ENCODE results near the gene TMEM87B.
A peak's percentile ranks its signal among the peaks of the same experiment; 100 is the strongest.

TMEM87B gene

GRCh38 chr2:112156152-112156986 lies 101.3 kb downstream of the TMEM87B start:
- TF ChIP-seq CTCF (IDR thresholded peaks at IDR 0.05; ENCODE audit: low read depth, low read length): no peak
- H3K4me3 ChIP-seq (replicated peaks in 1 of 2; ENCODE audit: low read depth in 2 of 2, low read length in 2 of 2): no peak overlapping the region
- peak; percentile 53 to 77 for DNase-seq (ENCODE audit: low read depth in 2 of 2)

GRCh38 chr2:112157472-112157871 lies 102.4 kb downstream of the TMEM87B start:
- H3K4me3 ChIP-seq (replicated peaks in 1 of 2; ENCODE audit: low read depth in 2 of 2, low read length in 2 of 2): no peak overlapping the region
- no peak for TF ChIP-seq CTCF (IDR thresholded peaks at IDR 0.05; ENCODE audit: low read depth, low read length)
- peak in 1 of 2 donors; percentile 17 for DNase-seq (ENCODE audit: low read depth in 2 of 2)

DNA sequence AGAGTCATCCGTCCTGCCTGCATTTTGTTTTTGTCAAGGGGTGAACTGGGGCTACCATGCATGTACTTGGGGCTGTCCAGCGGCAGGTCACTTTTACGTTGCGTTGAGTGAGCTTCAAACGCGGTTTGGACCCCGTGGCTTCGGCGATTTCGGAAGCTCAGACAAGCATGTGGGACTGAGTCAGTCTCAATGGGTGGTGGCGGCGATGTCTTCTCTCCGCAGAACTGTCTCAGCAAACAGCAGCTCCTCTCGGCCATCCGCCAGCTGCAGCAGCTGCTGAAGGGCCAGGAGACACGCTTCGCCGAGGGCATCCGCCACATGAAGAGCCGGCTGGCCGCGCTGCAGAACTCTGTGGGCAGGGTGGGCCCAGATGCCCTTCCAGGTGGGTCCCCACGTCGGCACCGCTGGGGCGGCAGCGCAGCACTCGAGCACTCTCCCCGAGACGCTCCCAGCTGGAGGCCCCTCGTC lies 104.4 kb downstream of the TMEM87B start:
- H3K4me3 ChIP-seq (replicated peaks in 1 of 2; ENCODE audit: low read depth in 2 of 2, low read length in 2 of 2): no peak overlapping the region
- TF ChIP-seq CTCF (IDR thresholded peaks at IDR 0.05; ENCODE audit: low read depth, low read length): no peak
- no peak for DNase-seq (ENCODE audit: low read depth in 2 of 2)

- no peak overlapping the region for H3K4me3 ChIP-seq (replicated peaks in 1 of 2; ENCODE audit: low read depth in 2 of 2, low read length in 2 of 2)
- DNase-seq (ENCODE audit: low read depth in 2 of 2): no peak
- no peak for TF ChIP-seq CTCF (IDR thresholded peaks at IDR 0.05; ENCODE audit: low read depth, low read length)
Observed at GRCh38 chr2:112160283-112161250, 105.5 kb downstream of the TMEM87B start.

DNA sequence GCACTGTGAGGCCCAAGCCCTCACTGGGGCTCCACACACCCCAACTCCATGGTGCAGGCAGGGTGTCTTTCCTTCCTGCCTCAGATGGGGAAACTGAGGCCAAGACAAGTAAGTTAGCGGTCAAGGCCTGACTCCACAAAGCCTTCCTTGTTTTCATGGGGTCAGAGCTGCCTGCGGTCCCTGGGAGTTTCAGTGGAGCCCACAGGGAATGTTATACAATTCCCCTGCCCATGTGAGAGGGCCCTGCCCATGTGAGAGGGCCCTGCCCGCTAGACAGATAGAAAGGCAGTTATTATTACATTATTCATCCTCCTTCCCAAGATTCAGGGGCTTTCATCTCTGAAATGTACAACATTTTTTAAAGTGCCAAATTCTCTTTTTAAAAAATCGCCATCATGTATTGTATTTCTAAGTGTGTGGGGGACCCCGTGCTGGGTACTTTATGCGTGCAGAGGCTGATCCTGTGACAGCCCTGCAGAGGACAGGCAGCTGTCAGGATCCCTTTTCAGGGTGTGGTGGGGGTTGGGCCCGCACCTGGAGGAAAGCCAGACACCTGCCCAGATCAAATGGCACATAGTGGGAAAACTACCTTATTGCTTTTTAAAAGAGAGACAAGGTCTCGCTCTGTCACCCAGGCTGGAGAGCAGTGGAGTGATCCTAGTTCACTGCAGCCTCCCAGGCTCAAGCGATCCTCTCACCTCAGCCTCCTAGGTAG lies 106.5 kb downstream of the TMEM87B start:
- TF ChIP-seq CTCF (IDR thresholded peaks at IDR 0.05; ENCODE audit: low read depth, low read length): no peak
- H3K4me3 ChIP-seq (replicated peaks in 1 of 2; ENCODE audit: low read depth in 2 of 2, low read length in 2 of 2): no peak overlapping the region
- no peak for DNase-seq (ENCODE audit: low read depth in 2 of 2)

GRCh38 chr2:112162341-112162740 lies 107.3 kb downstream of the TMEM87B start:
- no peak for TF ChIP-seq CTCF (IDR thresholded peaks at IDR 0.05; ENCODE audit: low read depth, low read length)
- no peak for DNase-seq (ENCODE audit: low read depth in 2 of 2)
- no peak overlapping the region for H3K4me3 ChIP-seq (replicated peaks in 1 of 2; ENCODE audit: low read depth in 2 of 2, low read length in 2 of 2)

Data from cardiac fibroblast (primary cell).